Stimulated activated CD4-positive, alpha-beta T cell treated with anti-CD3 and anti-CD28 coated beads, Interleukin-15, amount 100 ng/mL, for 24 hours (primary cell): ENCODE results near the gene ABCB7.
"Not testable (repeated sequence)": the region's sequence is repeated elsewhere in the genome, so short reads cannot be mapped to it uniquely, and the experiment has no call there.

Source experiments
- DNase-seq: peaks from one replicate; pipeline ENCODE4 v3.0.0-alpha.2; 2020

ABCB7 gene

GRCh38 chrX:75155827-75156525, at the start of gene ABCB7:
ABCB7 (minus strand) TSS chrX:75156283; CDS start chrX:75156272, 11 bp downstream.
- DNase-seq = peak; percentile 62

- not testable (repeated sequence) for DNase-seq
Observed at GRCh38 chrX:75188415-75189206, 32.5 kb upstream of the ABCB7 start.

GRCh38 chrX:75181721-75182120, 25.6 kb upstream of the ABCB7 start:
- DNase-seq = no peak

GRCh38 chrX:75179536-75180293, 23.6 kb upstream of the ABCB7 start:
- not testable (repeated sequence) for DNase-seq

GRCh38 chrX:75172257-75172890, 16.3 kb upstream of the ABCB7 start:
- DNase-seq = not testable (repeated sequence)

GRCh38 chrX:75158054-75158453, 2.0 kb upstream of the ABCB7 start:
- no peak for DNase-seq

GRCh38 chrX:75156531-75156945, 455 bp upstream of the ABCB7 start:
- no peak for DNase-seq

- DNase-seq = no peak
Observed at GRCh38 chrX:75155447-75155826, 646 bp downstream of the ABCB7 start.

- DNase-seq = no peak
Observed at GRCh38 chrX:75154871-75155270, 1.2 kb downstream of the ABCB7 start.

- no peak for DNase-seq
Observed at GRCh38 chrX:75151827-75152592, 4.1 kb downstream of the ABCB7 start.

- DNase-seq = no peak
Observed at GRCh38 chrX:75149654-75150053, 6.4 kb downstream of the ABCB7 start.

GRCh38 chrX:75132672-75133071, 23.4 kb downstream of the ABCB7 start:
- DNase-seq = no peak

GRCh38 chrX:75131973-75132627, 24.0 kb downstream of the ABCB7 start:
- no peak for DNase-seq

- not testable (repeated sequence) for DNase-seq
Observed at GRCh38 chrX:75129069-75129468, 27.0 kb downstream of the ABCB7 start.

- no peak for DNase-seq
Observed at GRCh38 chrX:75118296-75118695, 37.8 kb downstream of the ABCB7 start.

- DNase-seq = no peak
Observed at GRCh38 chrX:75115707-75116413, 40.2 kb downstream of the ABCB7 start.

GRCh38 chrX:75114638-75115037, 41.4 kb downstream of the ABCB7 start:
- no peak for DNase-seq

- DNase-seq = no peak
Observed at GRCh38 chrX:75113664-75114063, 42.4 kb downstream of the ABCB7 start.

- no peak for DNase-seq
Observed at GRCh38 chrX:75107863-75108509, 48.1 kb downstream of the ABCB7 start.

- no peak for DNase-seq
Observed at GRCh38 chrX:75106772-75107171, 49.3 kb downstream of the ABCB7 start.
